ENCODE results near the gene MLLT3. TPM values are rescaled to one million over a fixed set of nuclear protein-coding genes. Genes with fewer than 3 reads are reported as not detected.
"Not testable (repeated sequence)": the region's sequence is repeated elsewhere in the genome, so short reads cannot be mapped to it uniquely, and the experiment has no call there.

Gene MLLT3
- total RNA-seq, 1 experiment from 2014 or later = 24.4 TPM

GRCh38 chr9:20592673-20593072, 29.6 kb downstream of the MLLT3 start:
- intact Hi-C loops (cut with micrococcal nuclease; ENCODE audit: unreplicated experiment) = no loop called here
- H3K36me3 ChIP-seq (ENCODE audit: control insufficient read depth, insufficient read depth, low read length) = no peaks in the 10 kb centered on the region
- DNase-seq = no peak
- peaks cover 12% of the 10 kb centered on the region; the same call in 1 of the 2 replicates for H3K4me1 ChIP-seq
- Mint-ChIP-seq H3K4me3 (ENCODE audit: unreplicated experiment) (no peak overlapping the region), H3K4me1 (ENCODE audit: low read depth, unreplicated experiment) (no peaks in the 10 kb centered on the region), H3K9me3 (ENCODE audit: unreplicated experiment) (no peaks in the 10 kb centered on the region), H3K27me3 (ENCODE audit: insufficient read depth, unreplicated experiment) (no peaks in the 10 kb centered on the region), H3K36me3 (ENCODE audit: insufficient read depth, unreplicated experiment) (no peaks in the 10 kb centered on the region), H3K27ac (ENCODE audit: unreplicated experiment) (peak overlapping the region; percentile 53)
- TF ChIP-seq, protein P1, sequence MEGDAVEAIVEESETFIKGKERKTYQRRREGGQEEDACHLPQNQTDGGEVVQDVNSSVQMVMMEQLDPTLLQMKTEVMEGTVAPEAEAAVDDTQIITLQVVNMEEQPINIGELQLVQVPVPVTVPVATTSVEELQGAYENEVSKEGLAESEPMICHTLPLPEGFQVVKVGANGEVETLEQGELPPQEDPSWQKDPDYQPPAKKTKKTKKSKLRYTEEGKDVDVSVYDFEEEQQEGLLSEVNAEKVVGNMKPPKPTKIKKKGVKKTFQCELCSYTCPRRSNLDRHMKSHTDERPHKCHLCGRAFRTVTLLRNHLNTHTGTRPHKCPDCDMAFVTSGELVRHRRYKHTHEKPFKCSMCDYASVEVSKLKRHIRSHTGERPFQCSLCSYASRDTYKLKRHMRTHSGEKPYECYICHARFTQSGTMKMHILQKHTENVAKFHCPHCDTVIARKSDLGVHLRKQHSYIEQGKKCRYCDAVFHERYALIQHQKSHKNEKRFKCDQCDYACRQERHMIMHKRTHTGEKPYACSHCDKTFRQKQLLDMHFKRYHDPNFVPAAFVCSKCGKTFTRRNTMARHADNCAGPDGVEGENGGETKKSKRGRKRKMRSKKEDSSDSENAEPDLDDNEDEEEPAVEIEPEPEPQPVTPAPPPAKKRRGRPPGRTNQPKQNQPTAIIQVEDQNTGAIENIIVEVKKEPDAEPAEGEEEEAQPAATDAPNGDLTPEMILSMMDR (IDR thresholded peaks at IDR 0.05; ENCODE audit: insufficient read depth in 1 of 2, low read depth in 1 of 2, low read length in 1 of 2, severe bottlenecking in 1 of 2, unreplicated experiment in 1 of 2) = no peak
- no TSS peak for BruUV-seq (replicated peaks)
- ChIA-PET CTCF (no interaction called here), POLR2A (no interaction called here)
- no peaks in the 10 kb centered on the region for H3K27me3 ChIP-seq (replicated peaks; ENCODE audit: control insufficient read depth, insufficient read depth, low read length)
- H3K9me3 ChIP-seq = no peaks in the 10 kb centered on the region
- no peak overlapping the region for H3K4me3 ChIP-seq (ENCODE audit: low read depth, low read length)

GRCh38 chr9:20591223-20591622, 31.1 kb downstream of the MLLT3 start:
- POLR2A ChIA-PET = no interaction called here
- BruUV-seq (replicated peaks) = no TSS peak
- no peak overlapping the region for H3K4me3 Mint-ChIP-seq (ENCODE audit: unreplicated experiment)
- no peaks in the 10 kb centered on the region for H3K4me1 Mint-ChIP-seq (ENCODE audit: low read depth, unreplicated experiment)
- CTCF ChIA-PET = no interaction called here
- H3K9me3 Mint-ChIP-seq (ENCODE audit: unreplicated experiment) = no peaks in the 10 kb centered on the region
- Histone ChIP-seq H3K27me3 (replicated peaks; ENCODE audit: control insufficient read depth, insufficient read depth, low read length) (no peaks in the 10 kb centered on the region), H3K4me3 (ENCODE audit: low read depth, low read length) (no peak overlapping the region), H3K4me1 (peaks cover 12% of the 10 kb centered on the region; the same call in 1 of the 2 replicates), H3K9me3 (no peaks in the 10 kb centered on the region), H3K36me3 (ENCODE audit: control insufficient read depth, insufficient read depth, low read length) (no peaks in the 10 kb centered on the region)
- H3K27me3 Mint-ChIP-seq (ENCODE audit: insufficient read depth, unreplicated experiment) = no peaks in the 10 kb centered on the region
- H3K27ac Mint-ChIP-seq (ENCODE audit: unreplicated experiment) = no peak overlapping the region
- intact Hi-C loops (cut with micrococcal nuclease; ENCODE audit: unreplicated experiment) = no loop called here
- DNase-seq = no peak
- no peaks in the 10 kb centered on the region for H3K36me3 Mint-ChIP-seq (ENCODE audit: insufficient read depth, unreplicated experiment)
- TF ChIP-seq, protein P1 (IDR thresholded peaks at IDR 0.05; ENCODE audit: insufficient read depth in 1 of 2, low read depth in 1 of 2, low read length in 1 of 2, severe bottlenecking in 1 of 2, unreplicated experiment in 1 of 2) = no peak

DNA sequence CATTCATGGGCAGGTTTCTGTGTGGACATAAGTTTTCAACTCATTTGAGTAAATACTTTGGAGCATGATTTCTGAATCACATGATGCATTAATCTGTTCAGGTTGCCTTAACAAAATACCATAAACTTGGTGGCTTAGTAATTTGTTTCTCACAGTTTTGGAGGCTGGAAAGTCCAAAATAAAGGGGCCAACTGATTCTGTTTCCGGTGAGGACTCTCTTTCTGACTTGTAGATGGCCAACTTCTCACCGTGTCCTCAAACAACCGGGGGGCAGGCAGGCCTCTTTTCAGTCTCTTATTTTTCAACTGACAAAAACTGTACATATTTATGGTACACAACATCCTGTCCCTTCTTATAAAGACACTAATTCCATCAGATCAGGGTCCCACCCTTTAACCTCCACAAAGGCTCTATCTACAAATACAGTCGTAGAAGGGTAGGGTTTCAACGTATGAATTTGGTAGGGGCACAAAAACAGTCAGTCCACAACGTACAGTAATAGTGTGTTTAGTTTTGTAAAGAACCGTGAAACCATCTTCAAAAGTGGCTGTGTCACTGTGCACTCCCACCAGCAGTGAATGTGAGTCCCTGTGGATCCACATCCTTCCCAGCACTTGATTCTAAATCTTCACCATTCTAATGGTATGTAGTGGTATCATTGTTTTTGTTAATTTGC, 37.2 kb downstream of the MLLT3 start:
- Histone ChIP-seq H3K36me3 (ENCODE audit: control insufficient read depth, insufficient read depth, low read length) (no peaks in the 10 kb centered on the region), H3K9me3 (no peaks in the 10 kb centered on the region), H3K27me3 (replicated peaks; ENCODE audit: control insufficient read depth, insufficient read depth, low read length) (no peaks in the 10 kb centered on the region), H3K4me3 (ENCODE audit: low read depth, low read length) (no peak overlapping the region), H3K4me1 (peaks cover 18% of the 10 kb centered on the region)
- H3K4me1 Mint-ChIP-seq (ENCODE audit: low read depth, unreplicated experiment) = peaks cover 11% of the 10 kb centered on the region
- TF ChIP-seq, protein P1 (IDR thresholded peaks at IDR 0.05; ENCODE audit: insufficient read depth in 1 of 2, low read depth in 1 of 2, low read length in 1 of 2, severe bottlenecking in 1 of 2, unreplicated experiment in 1 of 2) = no peak
- H3K36me3 Mint-ChIP-seq (ENCODE audit: insufficient read depth, unreplicated experiment) = no peaks in the 10 kb centered on the region
- intact Hi-C loops (cut with micrococcal nuclease; ENCODE audit: unreplicated experiment) = no loop called here
- H3K4me3 Mint-ChIP-seq (ENCODE audit: unreplicated experiment) = no peak overlapping the region
- ChIA-PET CTCF (no interaction called here), POLR2A (no interaction called here)
- no peaks in the 10 kb centered on the region for H3K9me3 Mint-ChIP-seq (ENCODE audit: unreplicated experiment)
- H3K27ac Mint-ChIP-seq (ENCODE audit: unreplicated experiment) = no peak overlapping the region
- no TSS peak for BruUV-seq (replicated peaks)
- no peak for DNase-seq
- no peaks in the 10 kb centered on the region for H3K27me3 Mint-ChIP-seq (ENCODE audit: insufficient read depth, unreplicated experiment)

- H3K27me3 ChIP-seq (replicated peaks; ENCODE audit: control insufficient read depth, insufficient read depth, low read length); H3K36me3 ChIP-seq (ENCODE audit: control insufficient read depth, insufficient read depth, low read length); intact Hi-C loops (cut with micrococcal nuclease; ENCODE audit: unreplicated experiment); H3K27ac Mint-ChIP-seq (ENCODE audit: unreplicated experiment); H3K4me3 Mint-ChIP-seq (ENCODE audit: unreplicated experiment); BruUV-seq (replicated peaks); DNase-seq; H3K4me3 ChIP-seq (ENCODE audit: low read depth, low read length); H3K27me3 Mint-ChIP-seq (ENCODE audit: insufficient read depth, unreplicated experiment); H3K36me3 Mint-ChIP-seq (ENCODE audit: insufficient read depth, unreplicated experiment); H3K9me3 Mint-ChIP-seq (ENCODE audit: unreplicated experiment); CTCF ChIA-PET; H3K9me3 ChIP-seq: not testable (repeated sequence)
- POLR2A ChIA-PET = interaction anchor here (0.9 kb wide), 1 partner anchor 14 kb away, joined by 3 read pairs; no protein-coding TSS in a partner anchor
- H3K4me1 Mint-ChIP-seq (ENCODE audit: low read depth, unreplicated experiment) = peaks cover 11% of the 10 kb centered on the region
- peaks cover 21% of the 10 kb centered on the region for H3K4me1 ChIP-seq
Observed at GRCh38 chr9:20583088-20583487, 39.2 kb downstream of the MLLT3 start.

Data from Caco-2 (cell line).